Measurements from ENCODE around the gene PTHLH. TPM values are rescaled to one million over a fixed set of nuclear protein-coding genes. Genes with fewer than 3 reads are reported as not detected.

PTHLH gene
- total RNA-seq, 1 donor from 2014 or later, result not detected

DNA sequence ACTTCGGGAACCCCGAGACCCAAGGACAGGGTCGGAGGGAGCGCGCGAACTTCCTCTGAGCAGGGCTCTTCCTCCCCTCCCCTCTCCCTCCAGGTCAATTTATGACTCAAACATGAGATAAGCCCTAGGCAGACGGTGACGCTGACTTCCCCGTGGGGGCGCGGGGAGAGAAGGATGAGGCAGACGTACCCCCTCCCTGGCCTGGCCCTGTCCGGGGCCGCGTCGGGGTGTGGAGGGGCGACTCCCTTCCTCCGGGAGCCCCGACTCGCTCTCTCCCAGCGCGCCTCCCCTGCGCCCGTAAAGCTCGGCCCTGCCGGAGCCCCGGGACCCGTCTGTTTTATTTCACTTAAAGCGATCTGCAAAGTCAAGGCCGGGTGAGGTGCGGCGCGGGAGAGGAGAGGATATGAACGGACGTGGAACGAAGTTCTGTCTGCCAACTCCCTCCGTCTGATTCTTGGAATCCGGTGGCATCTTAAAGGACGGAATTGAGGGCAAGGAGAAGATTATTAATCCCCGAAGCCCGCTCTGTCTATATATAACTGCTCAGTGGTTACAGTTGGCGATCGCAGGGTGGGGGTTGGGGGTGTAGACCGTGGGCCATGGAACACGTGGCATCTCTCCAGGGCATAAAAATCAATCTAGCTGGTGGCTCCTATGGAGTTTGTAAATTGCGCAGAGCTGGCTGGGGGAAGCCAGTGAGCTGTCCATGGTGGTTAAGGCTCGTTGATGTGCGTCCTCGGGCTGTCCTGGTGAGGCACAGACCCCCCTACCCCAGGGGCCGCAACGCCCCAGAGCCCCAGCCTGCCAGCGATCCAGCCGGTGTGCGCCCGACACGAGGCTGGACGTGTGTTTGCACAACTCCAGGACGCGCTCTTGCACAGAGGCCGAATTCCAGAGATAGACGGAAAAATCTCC lies 2.9 kb upstream of the PTHLH start:
- ATAC-seq, result peak; percentile 49
- DNase-seq, result peak; percentile 29

DNA sequence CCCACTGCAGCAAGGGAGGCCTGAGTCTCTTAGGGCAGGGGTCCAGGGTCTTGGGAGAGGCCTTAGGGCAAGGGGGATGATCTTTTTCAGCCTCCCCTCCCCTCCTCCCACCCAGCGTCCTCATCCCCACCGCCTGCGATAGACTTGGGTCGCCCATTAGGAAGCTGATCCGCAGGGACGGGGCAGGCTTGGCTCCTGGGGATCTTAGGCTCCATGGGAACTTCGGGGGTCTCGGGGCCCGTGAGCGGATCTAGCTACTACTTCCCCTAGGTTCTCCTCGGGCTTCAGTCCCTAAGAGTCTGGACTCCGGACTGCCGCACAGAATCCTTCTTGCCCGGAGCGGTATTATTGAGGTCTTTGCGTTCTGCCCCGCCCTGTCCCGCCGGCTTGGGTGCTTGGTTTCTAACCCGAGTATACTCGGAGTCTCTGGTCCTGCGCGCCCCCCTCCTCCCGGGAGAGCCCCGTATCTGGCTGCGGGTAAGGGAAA lies 2.2 kb upstream of the PTHLH start:
- DNase-seq (no peak), ATAC-seq (no peak)
- intact Hi-C loops (cut with micrococcal nuclease), result loop anchor here (5.0 kb wide), 1 partner anchor 898 kb away; no protein-coding TSS in a partner anchor

More for the DNA sequence above, 2.9 kb upstream of the PTHLH start:
- intact Hi-C loops (cut with micrococcal nuclease), result loop anchor here (5.0 kb wide), 1 partner anchor 897 kb away; no protein-coding TSS in a partner anchor

DNA sequence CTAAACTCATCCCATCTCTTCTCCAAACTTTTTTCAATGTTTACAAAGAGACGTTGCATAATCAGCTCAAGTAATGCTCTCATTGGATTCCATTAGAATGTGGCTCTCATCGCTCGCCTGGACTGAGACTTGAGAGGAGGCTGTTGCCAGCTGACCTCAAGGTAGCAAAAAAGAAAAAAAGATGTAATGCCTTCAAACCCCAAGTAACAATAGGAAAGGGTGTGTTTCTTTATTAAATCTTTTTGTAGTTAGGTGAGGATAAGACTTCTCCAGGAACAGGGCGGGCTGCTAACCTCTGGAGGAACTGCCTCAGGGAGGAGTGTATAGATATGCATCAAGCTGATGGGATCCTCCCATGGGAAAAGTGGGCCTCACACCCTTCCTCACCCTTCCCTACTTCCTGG lies 956 bp upstream of the PTHLH start:
- ATAC-seq, result no peak
- intact Hi-C loops (cut with micrococcal nuclease), result no loop called here
- DNase-seq, result no peak

DNA sequence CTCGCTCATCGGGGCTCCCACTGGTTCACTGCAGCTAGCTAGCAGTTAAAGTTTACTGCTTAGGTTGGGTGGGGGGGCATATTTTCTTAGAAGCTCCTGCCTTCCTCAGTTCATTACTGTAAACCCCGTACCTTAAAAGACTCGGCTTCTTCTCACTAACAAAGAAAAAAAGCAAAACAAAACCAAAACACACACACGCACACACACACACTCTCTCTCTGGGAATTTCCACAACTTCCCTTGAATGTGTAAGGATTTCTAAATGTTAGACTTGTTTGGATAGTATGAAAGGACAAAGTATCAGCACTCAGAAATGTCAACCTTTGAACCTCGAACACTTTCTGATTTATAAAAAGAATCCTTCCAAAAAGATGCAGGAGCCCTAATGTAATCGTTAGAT lies 927 bp downstream of the PTHLH start:
- intact Hi-C loops (cut with micrococcal nuclease), result no loop called here
- DNase-seq (no peak), ATAC-seq (no peak)

DNA sequence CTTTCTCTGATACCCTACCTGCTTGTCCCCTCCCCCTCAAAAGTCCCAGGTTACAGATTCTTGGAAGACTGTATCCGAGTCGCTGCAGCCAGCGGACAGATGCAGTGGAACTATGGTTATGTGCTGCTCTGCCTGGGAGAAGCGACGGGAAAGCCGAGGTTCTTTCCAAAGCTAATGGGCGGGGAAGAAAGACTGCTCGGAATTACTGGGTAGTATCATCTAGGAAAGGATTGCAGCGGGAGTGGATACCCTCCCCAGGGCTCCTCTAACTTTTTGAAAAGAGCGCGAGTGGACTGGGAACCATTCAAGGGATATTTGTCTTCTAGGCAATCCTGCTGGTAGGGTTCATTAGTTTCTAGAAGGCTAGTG lies 1.4 kb downstream of the PTHLH start:
- intact Hi-C loops (cut with micrococcal nuclease), result no loop called here
- DNase-seq (no peak), ATAC-seq (peak; percentile 15)

DNA sequence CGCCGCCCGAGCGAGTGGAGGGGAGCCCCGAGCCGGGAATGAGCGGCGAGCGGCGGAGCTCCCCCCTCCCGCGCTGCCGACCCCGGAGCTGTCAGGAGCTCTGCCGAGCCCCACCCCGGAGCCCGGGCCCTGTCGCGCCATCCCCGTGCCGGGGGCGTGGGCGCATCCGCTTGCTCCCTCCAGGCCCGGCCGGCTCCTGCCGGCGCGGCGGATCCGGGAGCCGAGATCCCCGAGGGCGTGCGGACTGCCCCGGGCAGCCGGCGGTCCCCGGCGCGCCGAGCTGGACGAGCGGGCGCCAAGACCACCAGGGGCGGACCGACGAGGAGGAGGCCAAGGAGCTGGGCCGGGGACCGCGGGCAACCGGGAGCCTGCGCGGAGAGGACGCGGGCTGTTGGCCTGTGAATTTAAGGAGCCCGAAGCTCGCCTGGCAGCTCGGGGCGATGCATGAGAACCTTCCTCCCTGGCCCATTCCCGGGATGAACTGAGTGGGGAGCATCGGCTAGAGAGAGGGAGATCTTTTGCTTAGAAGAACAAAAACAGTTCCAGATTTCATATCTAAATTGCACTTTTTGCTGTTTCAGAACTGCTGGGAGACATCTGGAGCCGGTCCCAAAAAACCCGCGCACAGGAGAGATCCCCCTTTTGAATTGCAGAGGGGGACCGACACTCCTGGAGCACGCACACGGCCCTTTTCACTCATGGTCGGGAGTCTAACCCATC lies 2.0 kb downstream of the PTHLH start:
- ATAC-seq (peak; percentile 58), DNase-seq (peak; percentile 45)
- intact Hi-C loops (cut with micrococcal nuclease), result no loop called here

DNA sequence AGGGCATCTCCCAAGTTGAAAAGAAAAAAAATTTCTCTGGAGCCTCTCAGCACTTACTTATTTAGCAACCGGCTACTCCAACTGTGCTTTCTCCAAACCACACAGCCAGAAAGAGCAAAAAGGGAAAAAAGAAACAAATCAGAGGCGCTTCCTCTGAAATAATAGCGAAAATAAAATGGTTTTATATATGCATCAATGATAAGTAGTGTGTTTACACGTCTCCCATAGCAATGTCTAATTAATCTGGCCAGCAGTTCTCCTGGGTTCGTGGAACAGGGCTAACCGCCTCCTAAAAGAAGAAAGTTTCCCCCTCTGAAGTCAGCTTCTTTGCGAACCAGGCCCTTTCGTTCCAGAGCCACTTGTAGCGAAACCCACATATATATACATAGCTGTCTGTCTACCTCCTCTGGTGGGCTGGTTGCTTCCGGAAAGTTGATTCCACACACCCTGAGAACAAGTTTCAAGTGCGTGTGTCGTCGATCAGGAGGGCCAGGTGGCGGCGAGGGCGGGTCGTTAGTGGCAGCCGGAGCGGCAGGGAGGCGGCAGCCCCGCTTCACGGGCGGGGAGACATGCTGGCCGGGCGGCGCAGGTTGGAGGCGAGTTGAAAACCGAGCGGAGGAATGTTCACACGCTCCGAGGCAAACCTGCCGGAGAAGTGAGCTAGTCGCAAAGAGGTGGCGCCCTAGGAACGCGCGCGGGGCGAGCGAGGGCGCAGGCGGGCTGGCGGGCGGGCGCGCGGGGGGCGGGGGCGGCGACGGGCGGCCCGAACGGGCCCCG lies 2.7 kb downstream of the PTHLH start:
- ATAC-seq (peak; percentile 76), DNase-seq (peak; percentile 58)
- intact Hi-C loops (cut with micrococcal nuclease), result no loop called here

DNA sequence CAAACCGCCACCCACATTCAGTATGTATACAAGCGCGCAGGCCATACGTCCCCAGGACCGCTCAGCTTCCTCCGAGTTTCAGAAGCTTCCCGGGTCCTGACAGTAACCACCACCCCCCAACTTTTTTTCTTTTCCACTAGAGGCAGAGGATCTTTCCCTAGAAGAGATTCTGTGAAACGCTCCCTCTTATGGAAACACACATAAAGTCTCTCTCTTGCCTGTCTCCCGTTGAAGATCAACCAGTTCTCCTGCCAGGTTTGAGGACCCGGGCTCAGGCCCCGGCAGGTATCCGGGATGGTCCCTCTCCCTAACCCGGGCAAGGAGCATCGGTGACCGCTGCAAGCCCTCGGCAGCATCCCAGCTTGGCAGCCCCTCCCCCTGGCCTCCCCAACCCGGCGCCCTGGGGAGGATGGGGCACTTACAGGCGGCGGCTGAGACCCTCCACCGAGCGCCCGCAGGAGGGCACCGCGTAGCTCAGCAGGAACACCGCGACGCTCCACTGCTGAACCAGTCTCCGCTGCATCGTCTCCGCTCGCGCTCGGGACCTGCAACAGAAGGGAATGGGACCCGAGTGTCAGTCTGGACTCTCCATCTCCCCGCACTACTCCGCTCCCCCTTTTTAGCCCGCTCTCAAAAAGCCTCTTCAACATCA lies 3.4 kb downstream of the PTHLH start:
- peak; percentile 32 for DNase-seq
- intact Hi-C loops (cut with micrococcal nuclease), result no loop called here
- ATAC-seq, result peak; percentile 44

DNA sequence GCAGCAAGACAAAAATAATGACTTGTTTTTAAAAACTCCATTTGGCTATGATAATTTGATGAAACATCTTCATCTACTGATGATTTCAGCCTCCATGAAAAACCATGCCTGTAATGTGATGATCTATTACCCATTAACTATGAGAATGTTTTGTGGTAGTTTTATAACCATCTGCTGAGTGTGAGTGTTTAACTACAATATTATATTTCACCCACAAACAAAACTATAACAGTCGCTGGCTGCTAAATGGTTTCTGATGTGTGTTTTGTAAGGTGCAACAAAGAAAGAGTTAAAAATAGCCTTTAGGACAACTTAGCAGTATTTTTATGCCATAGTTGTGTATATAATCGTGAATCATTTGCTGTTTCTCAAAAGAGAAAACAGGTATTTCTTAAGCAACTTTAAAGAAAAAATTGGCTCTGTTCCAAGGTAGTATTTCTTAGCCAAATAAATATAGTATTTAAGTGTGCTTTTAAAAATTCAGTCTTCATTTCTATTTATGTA lies 4.9 kb downstream of the PTHLH start:
- DNase-seq, result no peak
- intact Hi-C loops (cut with micrococcal nuclease), result no loop called here
- ATAC-seq, result no peak

DNA sequence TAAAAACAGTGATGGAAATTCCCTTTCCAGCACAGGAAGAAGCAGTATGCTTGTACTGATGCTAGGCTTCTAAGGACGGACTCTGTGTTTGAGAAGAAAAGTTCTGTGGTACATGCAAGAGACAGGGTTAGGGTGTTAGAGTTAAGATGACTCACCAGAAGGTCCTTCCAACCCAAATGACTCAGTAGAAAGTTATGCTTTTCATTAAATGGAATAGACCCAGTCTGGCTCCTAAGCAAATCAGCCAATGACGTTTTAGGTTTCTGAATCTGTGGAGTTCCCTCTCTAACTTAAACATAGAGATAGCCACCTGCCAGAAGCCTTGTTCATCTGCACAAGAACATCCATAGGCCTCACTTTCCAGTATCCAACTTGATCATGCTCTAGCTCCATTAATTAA lies 5.7 kb downstream of the PTHLH start:
- DNase-seq (no peak), ATAC-seq (peak; percentile 25)
- intact Hi-C loops (cut with micrococcal nuclease), result no loop called here

DNA sequence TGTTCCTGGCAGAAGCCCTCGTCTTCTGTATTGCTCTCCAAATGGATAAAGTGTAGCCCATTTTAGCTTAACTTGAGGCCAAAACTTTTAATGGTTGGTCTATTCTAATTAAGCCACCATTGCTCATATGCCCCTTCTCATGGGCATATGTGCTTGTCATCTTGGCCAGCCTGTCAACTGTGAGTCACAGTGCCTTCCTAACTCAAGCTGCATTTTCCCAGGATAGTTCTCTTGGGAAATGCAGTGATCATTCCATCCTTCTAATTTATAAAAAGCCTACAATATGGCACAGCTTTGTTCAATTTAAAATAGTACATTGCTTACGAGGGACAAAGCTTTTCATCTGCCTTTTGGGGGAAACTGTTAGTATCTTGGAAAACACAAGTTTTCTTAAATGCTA lies 6.6 kb downstream of the PTHLH start:
- intact Hi-C loops (cut with micrococcal nuclease), result no loop called here
- DNase-seq (no peak), ATAC-seq (no peak)

DNA sequence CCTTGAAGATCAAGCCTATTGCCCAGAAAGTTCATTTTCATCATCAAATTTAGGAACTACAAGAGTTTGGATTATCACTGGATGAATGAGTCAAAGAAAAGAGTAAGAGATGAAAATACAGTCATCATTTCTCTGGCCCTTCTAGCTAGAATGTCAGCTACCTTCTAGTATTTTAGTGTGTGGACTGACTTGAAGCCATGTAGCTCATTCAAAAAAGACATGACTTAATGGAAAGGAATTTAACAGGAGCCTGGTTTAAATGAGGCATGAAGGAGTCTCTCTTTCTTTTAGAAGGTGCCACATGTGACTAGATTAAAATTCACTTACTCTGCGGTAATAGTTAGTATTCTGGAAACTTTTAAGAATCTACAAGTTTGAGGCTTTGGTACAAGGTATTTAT lies 7.1 kb downstream of the PTHLH start:
- ATAC-seq (no peak), DNase-seq (no peak)
- intact Hi-C loops (cut with micrococcal nuclease), result no loop called here

DNA sequence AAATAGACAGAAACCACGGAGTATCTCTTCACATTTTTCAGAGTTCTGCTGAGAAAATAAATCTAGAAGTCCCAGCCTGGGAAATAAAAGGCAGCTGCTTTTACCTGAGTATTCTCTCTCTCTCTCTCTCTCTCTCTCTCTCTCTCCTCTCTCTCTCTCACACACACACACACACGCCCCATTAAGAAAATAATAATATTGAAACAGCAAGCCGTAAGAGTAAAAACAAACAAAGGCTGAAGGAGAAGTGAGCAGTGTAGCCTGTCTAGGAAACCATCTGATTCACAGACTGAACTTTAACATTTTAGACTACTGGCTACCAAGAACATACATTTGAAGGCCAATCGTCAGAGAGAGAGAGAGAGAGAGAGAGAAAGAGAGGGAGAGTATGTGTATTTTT lies 8.4 kb downstream of the PTHLH start:
- DNase-seq, result no peak
- intact Hi-C loops (cut with micrococcal nuclease), result no loop called here
- ATAC-seq, result no peak

DNA sequence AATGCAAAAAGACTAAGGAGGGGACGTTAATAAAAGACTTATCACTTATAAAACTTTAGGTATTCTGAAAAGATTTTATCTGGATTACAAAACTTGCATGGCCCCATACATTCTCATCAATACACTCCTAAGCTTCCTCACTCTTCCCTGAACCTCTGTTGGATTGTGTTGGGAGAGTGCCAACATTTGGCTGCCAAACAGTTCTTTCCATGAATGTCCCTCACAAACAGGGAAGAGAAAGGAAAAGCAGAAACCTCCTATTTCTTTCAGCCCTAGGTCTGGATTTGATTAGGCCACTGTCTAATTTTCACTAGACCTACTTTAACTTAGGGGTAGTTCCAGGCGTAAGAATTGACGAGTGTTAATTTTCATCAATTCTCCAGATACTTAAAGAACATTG lies 11.7 kb downstream of the PTHLH start:
- ATAC-seq, result no peak
- intact Hi-C loops (cut with micrococcal nuclease), result no loop called here
- no peak for DNase-seq

DNA sequence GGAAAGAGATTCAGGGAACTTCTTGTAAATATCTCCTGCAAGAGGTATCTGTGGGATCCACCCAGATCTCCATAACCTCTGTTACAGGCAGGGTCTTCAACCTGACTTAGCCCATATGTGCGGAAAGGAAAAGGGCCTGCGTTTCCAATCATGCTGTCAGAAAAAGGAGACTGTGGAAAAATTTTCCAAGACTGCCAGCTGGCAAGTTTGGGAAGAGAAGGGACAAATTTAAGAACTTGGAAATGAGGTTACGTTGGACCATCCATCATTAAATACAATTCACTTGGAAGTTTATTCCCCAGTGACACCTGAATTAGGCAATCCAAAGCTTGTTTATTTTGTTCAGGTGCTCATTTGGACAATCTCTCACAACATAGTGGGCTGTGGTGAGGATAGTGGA lies 13.9 kb downstream of the PTHLH start:
- ATAC-seq, result no peak
- DNase-seq, result no peak
- intact Hi-C loops (cut with micrococcal nuclease), result no loop called here

DNA sequence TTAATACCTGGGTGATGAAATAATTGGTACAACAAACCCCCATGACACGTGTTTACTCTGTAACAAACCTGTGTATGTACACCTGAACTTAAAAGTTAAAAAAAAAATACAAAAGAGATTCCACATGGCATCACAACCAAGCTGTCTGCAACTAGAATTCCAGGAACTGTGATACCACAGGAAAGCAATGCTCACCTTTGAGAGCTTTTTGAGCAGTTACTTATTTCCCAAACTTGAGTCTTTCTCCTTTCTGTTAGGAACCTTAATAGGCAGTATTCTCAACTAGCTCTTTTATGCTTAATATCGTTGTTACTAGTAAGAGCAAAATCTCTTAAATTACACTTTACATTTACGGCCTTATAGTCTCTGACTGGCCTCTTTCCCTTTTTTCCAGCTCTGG lies 15.2 kb downstream of the PTHLH start:
- ATAC-seq, result no peak
- DNase-seq, result no peak
- intact Hi-C loops (cut with micrococcal nuclease), result no loop called here

DNA sequence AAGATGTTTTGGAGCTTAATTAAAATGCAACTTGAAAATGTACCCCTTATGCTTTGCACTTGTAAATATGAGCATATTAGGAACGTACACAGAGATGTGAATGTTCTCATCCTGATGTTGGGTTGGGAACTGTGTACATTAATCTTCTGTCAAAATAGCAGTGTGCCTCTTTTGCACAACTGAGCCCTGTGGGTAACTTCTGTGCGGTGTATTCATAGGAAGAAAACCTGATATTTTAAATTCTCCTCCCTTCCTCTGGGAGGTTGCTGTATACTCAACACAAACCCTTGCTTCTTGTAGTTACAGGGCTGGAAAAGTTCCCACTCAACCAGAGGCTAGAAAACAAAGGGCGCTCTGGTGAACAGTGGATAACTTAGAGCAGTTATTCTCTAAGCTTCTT lies 18.7 kb downstream of the PTHLH start:
- no peak for ATAC-seq
- intact Hi-C loops (cut with micrococcal nuclease), result no loop called here
- DNase-seq, result no peak

DNA sequence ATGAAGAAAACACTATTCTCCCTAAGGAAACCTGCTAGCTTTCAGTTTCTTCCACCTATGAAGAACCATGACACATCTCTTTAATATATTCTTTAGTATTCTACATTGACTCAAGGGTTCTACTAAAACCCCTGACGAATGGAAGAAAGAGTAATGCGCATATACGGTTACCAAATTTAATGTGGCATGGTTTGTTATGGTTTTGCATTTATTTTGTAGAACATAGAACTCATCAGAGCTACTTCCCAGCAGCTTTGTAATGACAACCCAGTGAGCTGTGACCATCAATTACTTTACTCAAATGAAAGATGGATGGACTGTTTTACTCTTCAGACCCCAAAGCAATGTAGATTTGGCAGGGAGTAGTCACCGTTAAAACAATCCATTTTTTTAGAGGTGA lies 19.2 kb downstream of the PTHLH start:
- intact Hi-C loops (cut with micrococcal nuclease), result no loop called here
- ATAC-seq (no peak), DNase-seq (no peak)

DNA sequence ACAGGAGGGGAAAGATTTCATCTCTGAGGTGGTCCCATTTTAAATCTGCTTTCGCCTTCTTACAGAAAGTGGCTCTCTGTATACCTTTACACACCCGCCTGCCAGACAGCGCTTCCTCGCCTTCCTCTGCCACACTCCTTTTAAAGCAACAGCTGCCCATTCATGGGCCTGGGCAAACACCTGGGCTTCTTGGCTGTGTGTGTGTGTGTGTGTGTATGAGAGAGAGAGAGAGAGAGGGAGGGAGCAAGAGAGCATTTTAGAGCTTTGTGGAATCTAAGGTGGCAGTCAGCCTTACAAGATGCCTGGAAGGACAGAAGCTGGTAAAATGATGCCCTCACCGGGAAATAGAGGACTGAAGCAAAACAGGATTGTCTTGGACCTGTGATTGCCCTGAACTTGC lies 20.0 kb downstream of the PTHLH start:
- no peak for ATAC-seq
- intact Hi-C loops (cut with micrococcal nuclease), result no loop called here

More for the DNA sequence above, 20.0 kb downstream of the PTHLH start:
- no peak for DNase-seq

Measured in left ventricle myocardium superior (tissue), 1 donor.